CD14-positive monocyte (primary cell): ENCODE data around the gene SMPD2. TPM values are rescaled to one million over a fixed set of nuclear protein-coding genes. Genes with fewer than 3 reads are reported as not detected.
A peak's percentile ranks its signal among the peaks of the same experiment; 100 is the strongest.

Experiments used
- DNase-seq, 3 donors: peaks; one replicate each; pipeline ENCODE4 v3.0.0-alpha.2; 2011 to 2022
- H2AFZ ChIP-seq: 2 replicates; pipeline ENCODE4 v1.6.0; 2012; ENCODE audit warnings: mild to moderate bottlenecking, low read depth, low read length, inconsistent platforms; ENCODE audit not compliant: insufficient read depth, poor library complexity, severe bottlenecking
- H3K27ac ChIP-seq, 2 donors: 1 replicate in 1 of 2; 2 replicates in 1 of 2; pipeline ENCODE4 v1.5.1; 2012 to 2013; ENCODE audit warnings: low read length in 2 of 2, control low read depth in 1 of 2, inconsistent platforms in 1 of 2, low read depth in 1 of 2, mild to moderate bottlenecking in 1 of 2
- H3K27me3 ChIP-seq, 2 donors: one replicate each; pipeline versions ENCODE4 v1.6.0 to v1.6.1; 2011 to 2013; ENCODE audit warnings: low read length in 2 of 2; ENCODE audit not compliant: control insufficient read depth in 2 of 2, insufficient read depth in 2 of 2
- H3K36me3 ChIP-seq, 2 donors: replicated peaks in 1 of 2; 1 replicate in 1 of 2; 2 replicates in 1 of 2; pipeline versions ENCODE4 v1.5.1 to v1.6.1; 2012 to 2013; ENCODE audit warnings: low read length in 2 of 2, control low read depth in 1 of 2, inconsistent platforms in 1 of 2, mild to moderate bottlenecking in 1 of 2; ENCODE audit not compliant: insufficient read depth in 2 of 2, control insufficient read depth in 1 of 2
- H3K4me1 ChIP-seq, 2 donors: 1 replicate in 1 of 2; 2 replicates in 1 of 2; pipeline versions ENCODE4 v1.5.1 to v1.6.1; 2012 to 2013; ENCODE audit warnings: low read length in 2 of 2, control low read depth in 1 of 2, inconsistent platforms in 1 of 2, mild to moderate bottlenecking in 1 of 2, moderate library complexity in 1 of 2; ENCODE audit not compliant: insufficient read depth in 2 of 2, control insufficient read depth in 1 of 2
- H3K4me2 ChIP-seq: replicated peaks from 2 replicates; pipeline ENCODE3; 2012; ENCODE audit warnings: low read length, moderate library complexity, mild to moderate bottlenecking; ENCODE audit not compliant: poor library complexity, severe bottlenecking; ENCODE audit errors: extremely low read depth
- H3K4me3 ChIP-seq, 3 experiments: fragments of 200-600 bp in 1 of 3; sonication (generic) in 1 of 3; replicated peaks in 1 of 3; 1 replicate in 2 of 3; 2 replicates in 1 of 3; pipeline ENCODE4 v1.5.1; 2011 to 2013; ENCODE audit warnings: low read length in 3 of 3, mild to moderate bottlenecking in 3 of 3, control low read depth in 2 of 3, low read depth in 2 of 3, inconsistent platforms in 1 of 3, moderate library complexity in 1 of 3
- H3K79me2 ChIP-seq: 2 replicates; pipeline ENCODE4 v1.6.0; 2012; ENCODE audit warnings: mild to moderate bottlenecking, control low read depth, inconsistent platforms, low read length, moderate library complexity; ENCODE audit not compliant: insufficient read depth
- H3K9ac ChIP-seq: 2 replicates; pipeline ENCODE4 v1.6.0; 2017; ENCODE audit warnings: low read length, mild to moderate bottlenecking; ENCODE audit not compliant: insufficient read depth, poor library complexity, severe bottlenecking
- H3K9me3 ChIP-seq, 2 donors: replicated peaks in 1 of 2; 1 replicate in 1 of 2; 2 replicates in 1 of 2; pipeline versions ENCODE4 v1.5.1 to v1.6.1; 2012 to 2013; ENCODE audit warnings: low read length in 2 of 2, control low read depth in 1 of 2; ENCODE audit not compliant: control insufficient read depth in 1 of 2, insufficient read depth in 1 of 2
- H4K20me1 ChIP-seq: 2 replicates; pipeline ENCODE4 v1.6.0; 2012; ENCODE audit warnings: mild to moderate bottlenecking, low read length, control low read depth, moderate library complexity; ENCODE audit not compliant: insufficient read depth
- H3K27ac Mint-ChIP-seq, 7 donors: one replicate each; pipeline ENCODE4 v1.8.0; 2020; ENCODE audit warnings: mild to moderate bottlenecking in 7 of 7, mixed read lengths in 7 of 7, moderate library complexity in 6 of 7, inconsistent platforms in 2 of 7
- H3K27me3 Mint-ChIP-seq, 3 donors: one replicate each; pipeline ENCODE4 v1.8.0; 2021 to 2022; ENCODE audit warnings: low read depth in 3 of 3, mild to moderate bottlenecking in 3 of 3, mixed read lengths in 3 of 3, moderate library complexity in 3 of 3, inconsistent platforms in 1 of 3
- H3K36me3 Mint-ChIP-seq, 2 donors: one replicate each; pipeline ENCODE4 v1.8.0; 2020; ENCODE audit warnings: mixed read lengths in 2 of 2, inconsistent platforms in 1 of 2, mild to moderate bottlenecking in 1 of 2
- H3K4me1 Mint-ChIP-seq: one replicate; pipeline ENCODE4 v1.8.0; 2020; ENCODE audit warnings: mild to moderate bottlenecking, mixed read lengths
- H3K4me3 Mint-ChIP-seq, 2 donors: one replicate each; pipeline ENCODE4 v1.8.0; 2020; ENCODE audit warnings: mild to moderate bottlenecking in 2 of 2, mixed read lengths in 2 of 2, moderate library complexity in 1 of 2
- H3K9me3 Mint-ChIP-seq, 7 donors: one replicate each; pipeline ENCODE4 v1.8.0; 2020 to 2022; ENCODE audit warnings: mixed read lengths in 7 of 7, mild to moderate bottlenecking in 6 of 7, moderate library complexity in 6 of 7, inconsistent platforms in 2 of 7
- CTCF ChIP-seq: fragments of 200-600 bp; IDR thresholded peaks from one replicate; pipeline ENCODE4 v1.8.0; 2022; ENCODE audit warnings: antibody characterized with exemption, mild to moderate bottlenecking
- WGBS: methylation state at CpG from one replicate; pipeline ENCODE4 v1.1.5; 2013; ENCODE audit warnings: missing lambda C conversion rate; ENCODE audit not compliant: insufficient coverage; 5-methylcytosine and 5-hydroxymethylcytosine counted together
- intact Hi-C, 2 donors: fragments of 100-400 bp; cut with micrococcal nuclease; formaldehyde crosslinking; loops; one replicate each; pipeline versions ENCODE4 v1.15.0 to v1.15.1; 2023
- polyA plus RNA-seq, 3 donors: library from polyadenylated mRNA; depleted of rRNA in 1 of 3; unstranded in 2 of 3; stranded (reverse) in 1 of 3; fragments of 300-500 nt in 2 of 3; fragments of >200 nt in 1 of 3; fragmentation: Illumina TruSeq in 2 of 3; gene quantifications; 1 replicate in 2 of 3; 2 replicates in 1 of 3; pipeline ENCODE4 v1.2.3, GENCODE V29; 2012 to 2021

Gene SMPD2
- polyA plus RNA-seq, 3 donors, result 9.5 to 14.3 (median 12.3) TPM

- H3K27me3 Mint-ChIP-seq, result peaks cover 0 to 2% (median 0%) of the 10 kb centered on the region in 3 donors
- Histone ChIP-seq H3K27ac (no peak overlapping the region), H2AFZ (no peak overlapping the region), H3K36me3 (no peaks in the 10 kb centered on the region), H3K4me2 (no peak overlapping the region), H3K4me3 (no peak overlapping the region), H3K9ac (no peak overlapping the region), H4K20me1 (no peaks in the 10 kb centered on the region), H3K79me2 (no peaks in the 10 kb centered on the region), H3K9me3 (no peaks in the 10 kb centered on the region), H3K27me3 (no peaks in the 10 kb centered on the region), H3K4me1 (no peaks in the 10 kb centered on the region)
- no CpG with 5 or more reads among the region's 1 CpG for WGBS
- H3K4me1 Mint-ChIP-seq, result no peaks in the 10 kb centered on the region
- no peak overlapping the region for H3K27ac Mint-ChIP-seq
- H3K4me3 Mint-ChIP-seq, result no peak overlapping the region
- intact Hi-C loops, result no loop called here
- no peaks in the 10 kb centered on the region for H3K36me3 Mint-ChIP-seq
- peak in 1 of 3 donors; percentile 21 for DNase-seq
- no peak for TF ChIP-seq CTCF
- peaks cover 0 to 1% (median 0%) of the 10 kb centered on the region in 7 donors for H3K9me3 Mint-ChIP-seq
Measured at GRCh38 chr6:109420751-109421150, 19.8 kb upstream of the SMPD2 start.

GRCh38 chr6:109421184-109421583 is 19.3 kb upstream of the SMPD2 start:
- Histone ChIP-seq H4K20me1 (no peaks in the 10 kb centered on the region), H3K27ac (no peak overlapping the region), H2AFZ (no peak overlapping the region), H3K9me3 (no peaks in the 10 kb centered on the region), H3K4me2 (no peak overlapping the region), H3K4me1 (no peaks in the 10 kb centered on the region), H3K79me2 (no peaks in the 10 kb centered on the region), H3K4me3 (no peak overlapping the region), H3K36me3 (no peaks in the 10 kb centered on the region), H3K9ac (no peak overlapping the region), H3K27me3 (no peaks in the 10 kb centered on the region)
- Mint-ChIP-seq H3K27ac (no peak overlapping the region), H3K4me3 (no peak overlapping the region), H3K4me1 (no peaks in the 10 kb centered on the region), H3K9me3 (peaks cover 0 to 1% (median 0%) of the 10 kb centered on the region in 7 donors), H3K27me3 (peaks cover 0 to 2% (median 0%) of the 10 kb centered on the region in 3 donors), H3K36me3 (no peaks in the 10 kb centered on the region)
- no peak for DNase-seq
- WGBS, result no CpG with 5 or more reads among the region's 1 CpG
- no peak for TF ChIP-seq CTCF
- intact Hi-C loops, result no loop called here
